ENCODE measurements around the gene FAM161B. TPM values are rescaled to one million over a fixed set of nuclear protein-coding genes. Genes with fewer than 3 reads are reported as not detected.

Gene FAM161B
- total and polyA plus RNA-seq, 2 of the 13 experiments (the other 11 are each of a cell fraction or from before 2014, with no cell fraction given) = 1.6 to 2.0 TPM

DNA sequence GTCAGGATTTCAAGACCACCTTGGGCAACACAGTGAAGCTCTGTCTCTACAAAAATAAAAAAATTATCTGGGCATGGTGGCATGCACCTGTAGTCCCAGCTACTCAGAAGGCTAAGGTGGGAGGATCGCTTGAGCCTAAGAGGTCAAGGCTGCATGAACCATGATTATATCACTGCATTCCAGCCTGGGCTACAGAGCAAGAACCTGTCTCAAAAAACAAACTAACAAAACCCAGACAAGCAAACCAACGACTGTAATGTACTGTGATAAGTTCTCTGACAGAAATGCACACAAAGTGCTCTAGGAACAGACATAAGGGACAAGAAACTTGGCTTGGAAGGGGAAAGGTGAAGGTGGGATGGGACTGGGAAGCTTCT, 46.8 kb upstream of the FAM161B start (continued):
- TF ChIP-seq, protein P1, sequence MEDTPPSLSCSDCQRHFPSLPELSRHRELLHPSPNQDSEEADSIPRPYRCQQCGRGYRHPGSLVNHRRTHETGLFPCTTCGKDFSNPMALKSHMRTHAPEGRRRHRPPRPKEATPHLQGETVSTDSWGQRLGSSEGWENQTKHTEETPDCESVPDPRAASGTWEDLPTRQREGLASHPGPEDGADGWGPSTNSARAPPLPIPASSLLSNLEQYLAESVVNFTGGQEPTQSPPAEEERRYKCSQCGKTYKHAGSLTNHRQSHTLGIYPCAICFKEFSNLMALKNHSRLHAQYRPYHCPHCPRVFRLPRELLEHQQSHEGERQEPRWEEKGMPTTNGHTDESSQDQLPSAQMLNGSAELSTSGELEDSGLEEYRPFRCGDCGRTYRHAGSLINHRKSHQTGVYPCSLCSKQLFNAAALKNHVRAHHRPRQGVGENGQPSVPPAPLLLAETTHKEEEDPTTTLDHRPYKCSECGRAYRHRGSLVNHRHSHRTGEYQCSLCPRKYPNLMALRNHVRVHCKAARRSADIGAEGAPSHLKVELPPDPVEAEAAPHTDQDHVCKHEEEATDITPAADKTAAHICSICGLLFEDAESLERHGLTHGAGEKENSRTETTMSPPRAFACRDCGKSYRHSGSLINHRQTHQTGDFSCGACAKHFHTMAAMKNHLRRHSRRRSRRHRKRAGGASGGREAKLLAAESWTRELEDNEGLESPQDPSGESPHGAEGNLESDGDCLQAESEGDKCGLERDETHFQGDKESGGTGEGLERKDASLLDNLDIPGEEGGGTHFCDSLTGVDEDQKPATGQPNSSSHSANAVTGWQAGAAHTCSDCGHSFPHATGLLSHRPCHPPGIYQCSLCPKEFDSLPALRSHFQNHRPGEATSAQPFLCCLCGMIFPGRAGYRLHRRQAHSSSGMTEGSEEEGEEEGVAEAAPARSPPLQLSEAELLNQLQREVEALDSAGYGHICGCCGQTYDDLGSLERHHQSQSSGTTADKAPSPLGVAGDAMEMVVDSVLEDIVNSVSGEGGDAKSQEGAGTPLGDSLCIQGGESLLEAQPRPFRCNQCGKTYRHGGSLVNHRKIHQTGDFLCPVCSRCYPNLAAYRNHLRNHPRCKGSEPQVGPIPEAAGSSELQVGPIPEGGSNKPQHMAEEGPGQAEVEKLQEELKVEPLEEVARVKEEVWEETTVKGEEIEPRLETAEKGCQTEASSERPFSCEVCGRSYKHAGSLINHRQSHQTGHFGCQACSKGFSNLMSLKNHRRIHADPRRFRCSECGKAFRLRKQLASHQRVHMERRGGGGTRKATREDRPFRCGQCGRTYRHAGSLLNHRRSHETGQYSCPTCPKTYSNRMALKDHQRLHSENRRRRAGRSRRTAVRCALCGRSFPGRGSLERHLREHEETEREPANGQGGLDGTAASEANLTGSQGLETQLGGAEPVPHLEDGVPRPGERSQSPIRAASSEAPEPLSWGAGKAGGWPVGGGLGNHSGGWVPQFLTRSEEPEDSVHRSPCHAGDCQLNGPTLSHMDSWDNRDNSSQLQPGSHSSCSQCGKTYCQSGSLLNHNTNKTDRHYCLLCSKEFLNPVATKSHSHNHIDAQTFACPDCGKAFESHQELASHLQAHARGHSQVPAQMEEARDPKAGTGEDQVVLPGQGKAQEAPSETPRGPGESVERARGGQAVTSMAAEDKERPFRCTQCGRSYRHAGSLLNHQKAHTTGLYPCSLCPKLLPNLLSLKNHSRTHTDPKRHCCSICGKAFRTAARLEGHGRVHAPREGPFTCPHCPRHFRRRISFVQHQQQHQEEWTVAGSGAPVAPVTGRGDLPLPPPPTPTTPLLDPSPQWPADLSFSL (CRISPR knock-in tag; IDR thresholded peaks at IDR 0.05) = no peak
- TF ChIP-seq, protein P2, sequence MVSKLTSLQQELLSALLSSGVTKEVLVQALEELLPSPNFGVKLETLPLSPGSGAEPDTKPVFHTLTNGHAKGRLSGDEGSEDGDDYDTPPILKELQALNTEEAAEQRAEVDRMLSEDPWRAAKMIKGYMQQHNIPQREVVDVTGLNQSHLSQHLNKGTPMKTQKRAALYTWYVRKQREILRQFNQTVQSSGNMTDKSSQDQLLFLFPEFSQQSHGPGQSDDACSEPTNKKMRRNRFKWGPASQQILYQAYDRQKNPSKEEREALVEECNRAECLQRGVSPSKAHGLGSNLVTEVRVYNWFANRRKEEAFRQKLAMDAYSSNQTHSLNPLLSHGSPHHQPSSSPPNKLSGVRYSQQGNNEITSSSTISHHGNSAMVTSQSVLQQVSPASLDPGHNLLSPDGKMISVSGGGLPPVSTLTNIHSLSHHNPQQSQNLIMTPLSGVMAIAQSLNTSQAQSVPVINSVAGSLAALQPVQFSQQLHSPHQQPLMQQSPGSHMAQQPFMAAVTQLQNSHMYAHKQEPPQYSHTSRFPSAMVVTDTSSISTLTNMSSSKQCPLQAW (CRISPR knock-in tag; IDR thresholded peaks at IDR 0.05) = peak; percentile 67
- TF ChIP-seq ARID5B (CRISPR knock-in tag; IDR thresholded peaks at IDR 0.05) (peak; percentile 78), ZNF276 (CRISPR knock-in tag; IDR thresholded peaks at IDR 0.05; ENCODE audit: low read depth) (no peak), ZBTB1 (CRISPR knock-in tag; IDR thresholded peaks at IDR 0.05; ENCODE audit: borderline replicate concordance) (no peak), WIZ (CRISPR knock-in tag; IDR thresholded peaks at IDR 0.05) (no peak), TBL1XR1 (IDR thresholded peaks at IDR 0.05; ENCODE audit: borderline replicate concordance, low read length, partially characterized antibody) (no peak), MBD4 (IDR thresholded peaks at IDR 0.05; ENCODE audit: borderline replicate concordance, low read length) (no peak), ATF7 (IDR thresholded peaks at IDR 0.05) (no peak), ATF7 (CRISPR knock-in tag; IDR thresholded peaks at IDR 0.05) (no peak), FOXK2 (IDR thresholded peaks at IDR 0.05) (no peak), ZNF18 (CRISPR knock-in tag; IDR thresholded peaks at IDR 0.05; ENCODE audit: insufficient replicate concordance) (no peak), ZNF768 (CRISPR knock-in tag; IDR thresholded peaks at IDR 0.05) (no peak)
- TF ChIP-seq, protein P3, sequence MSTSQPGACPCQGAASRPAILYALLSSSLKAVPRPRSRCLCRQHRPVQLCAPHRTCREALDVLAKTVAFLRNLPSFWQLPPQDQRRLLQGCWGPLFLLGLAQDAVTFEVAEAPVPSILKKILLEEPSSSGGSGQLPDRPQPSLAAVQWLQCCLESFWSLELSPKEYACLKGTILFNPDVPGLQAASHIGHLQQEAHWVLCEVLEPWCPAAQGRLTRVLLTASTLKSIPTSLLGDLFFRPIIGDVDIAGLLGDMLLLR (CRISPR knock-in tag; IDR thresholded peaks at IDR 0.05) = no peak

All from HepG2 (cell line).